ENCODE results near the gene BUB1.
"Not testable (repeated sequence)": the region's sequence is repeated elsewhere in the genome, so short reads cannot be mapped to it uniquely, and the experiment has no call there.

Gene BUB1

GRCh38 chr2:110655701-110656100, 22.2 kb downstream of the BUB1 start:
- peak; percentile 45 for DNase-seq (ENCODE audit: low read depth)

- DNase-seq (ENCODE audit: low read depth) = no peak
Measured at GRCh38 chr2:110653861-110654260, 24.0 kb downstream of the BUB1 start.

- no peak for DNase-seq (ENCODE audit: low read depth)
Measured at GRCh38 chr2:110650346-110650745, 27.5 kb downstream of the BUB1 start.

- DNase-seq (ENCODE audit: low read depth) = no peak
Measured at GRCh38 chr2:110647777-110648176, 30.1 kb downstream of the BUB1 start.

- no peak for DNase-seq (ENCODE audit: low read depth)
Measured at GRCh38 chr2:110645616-110646015, 32.2 kb downstream of the BUB1 start.

GRCh38 chr2:110644357-110644756, 33.5 kb downstream of the BUB1 start:
- no peak for DNase-seq (ENCODE audit: low read depth)

- no peak for DNase-seq (ENCODE audit: low read depth)
Measured at GRCh38 chr2:110642360-110642759, 35.5 kb downstream of the BUB1 start.

- no peak for DNase-seq (ENCODE audit: low read depth)
Measured at GRCh38 chr2:110639972-110640371, 37.9 kb downstream of the BUB1 start.

GRCh38 chr2:110638952-110639695, 38.7 kb downstream of the BUB1 start:
- no peak for DNase-seq (ENCODE audit: low read depth)

GRCh38 chr2:110638004-110638403, 39.9 kb downstream of the BUB1 start:
- no peak for DNase-seq (ENCODE audit: low read depth)

GRCh38 chr2:110637093-110637492, 40.8 kb downstream of the BUB1 start:
- DNase-seq (ENCODE audit: low read depth) = no peak

GRCh38 chr2:110635949-110636628, 41.8 kb downstream of the BUB1 start:
- DNase-seq (ENCODE audit: low read depth) = not testable (repeated sequence)

- DNase-seq (ENCODE audit: low read depth) = not testable (repeated sequence)
Measured at GRCh38 chr2:110627348-110627747, 50.5 kb downstream of the BUB1 start.

GRCh38 chr2:110619326-110619939, 58.4 kb downstream of the BUB1 start:
- not testable (repeated sequence) for DNase-seq (ENCODE audit: low read depth)

GRCh38 chr2:110613927-110614326, 63.9 kb downstream of the BUB1 start:
- DNase-seq (ENCODE audit: low read depth) = not testable (repeated sequence)

- not testable (repeated sequence) for DNase-seq (ENCODE audit: low read depth)
Measured at GRCh38 chr2:110610613-110611250, 67.1 kb downstream of the BUB1 start.

GRCh38 chr2:110609843-110610612, 67.8 kb downstream of the BUB1 start:
- not testable (repeated sequence) for DNase-seq (ENCODE audit: low read depth)

- DNase-seq (ENCODE audit: low read depth) = not testable (repeated sequence)
Measured at GRCh38 chr2:110608788-110609502, 68.9 kb downstream of the BUB1 start.

- DNase-seq (ENCODE audit: low read depth) = not testable (repeated sequence)
Measured at GRCh38 chr2:110605057-110605456, 72.8 kb downstream of the BUB1 start.

- DNase-seq (ENCODE audit: low read depth) = not testable (repeated sequence)
Measured at GRCh38 chr2:110603917-110604591, 73.8 kb downstream of the BUB1 start.
